Measurements from ENCODE around the gene KRTAP13-2.

The KRTAP13-2 gene

DNA sequence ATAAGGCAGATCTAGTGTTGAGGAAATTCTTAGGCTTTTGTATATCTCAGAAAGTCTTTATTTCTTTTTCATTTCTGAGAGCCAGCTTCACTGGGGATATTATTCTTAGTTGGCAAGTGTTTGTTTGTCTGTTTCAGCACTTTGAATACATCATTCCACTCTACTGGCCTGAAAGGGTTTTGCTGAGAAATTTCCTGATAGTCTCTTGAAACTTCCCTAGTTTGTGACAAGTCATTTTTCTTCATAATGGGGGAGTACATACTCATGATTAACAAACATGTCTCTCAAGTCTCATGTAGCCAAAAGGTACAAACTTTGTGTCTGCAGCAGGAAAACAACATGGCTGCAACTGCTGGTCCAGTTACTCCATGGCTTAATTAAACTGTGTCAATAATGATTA lies 45.7 kb downstream of the KRTAP13-2 start:
- DNase-seq (ENCODE audit: low spot score): no peak
